ENCODE results near the gene HSPA1A.

HSPA1A gene

DNA sequence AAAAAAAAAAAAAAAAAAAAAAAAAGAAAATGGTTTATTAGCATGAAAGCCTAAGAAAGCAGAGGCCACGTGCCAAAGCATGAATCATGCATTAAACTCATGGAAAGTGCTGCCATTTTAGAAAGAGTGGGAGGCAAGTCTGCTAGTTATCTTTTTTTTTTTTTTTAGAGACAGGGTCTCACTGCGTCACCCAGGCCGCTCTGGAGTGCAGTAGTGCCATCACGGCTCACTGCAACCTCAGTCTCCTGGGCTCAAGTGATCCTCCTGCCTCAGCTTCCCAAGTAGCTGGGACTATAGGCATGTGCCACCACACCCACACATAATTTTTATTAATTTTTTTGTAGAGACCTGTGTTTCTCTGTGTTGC is 43.4 kb upstream of the HSPA1A start:
- Histone ChIP-seq H3K36me3 (replicated peaks; ENCODE audit: low read depth, low read length) (no peaks in the 10 kb centered on the region), H2AFZ (ENCODE audit: low read depth, low read length) (no peak overlapping the region), H3K4me2 (ENCODE audit: low read length) (no peak overlapping the region), H3K4me1 (ENCODE audit: low read length) (peaks cover 2% of the 10 kb centered on the region), H3K27me3 (ENCODE audit: low read depth, low read length) (no peaks in the 10 kb centered on the region), H3K79me2 (ENCODE audit: low read length) (no peaks in the 10 kb centered on the region), H3K9ac (ENCODE audit: low read length) (no peak overlapping the region), H3K27ac (ENCODE audit: low read length) (no peak overlapping the region), H4K20me1 (ENCODE audit: insufficient read depth, low read length) (no peaks in the 10 kb centered on the region), H3K9me3 (ENCODE audit: insufficient read depth, low read length) (no peaks in the 10 kb centered on the region), H3K4me3 (ENCODE audit: low read length) (no peak overlapping the region)
- TF ChIP-seq, protein P1, sequence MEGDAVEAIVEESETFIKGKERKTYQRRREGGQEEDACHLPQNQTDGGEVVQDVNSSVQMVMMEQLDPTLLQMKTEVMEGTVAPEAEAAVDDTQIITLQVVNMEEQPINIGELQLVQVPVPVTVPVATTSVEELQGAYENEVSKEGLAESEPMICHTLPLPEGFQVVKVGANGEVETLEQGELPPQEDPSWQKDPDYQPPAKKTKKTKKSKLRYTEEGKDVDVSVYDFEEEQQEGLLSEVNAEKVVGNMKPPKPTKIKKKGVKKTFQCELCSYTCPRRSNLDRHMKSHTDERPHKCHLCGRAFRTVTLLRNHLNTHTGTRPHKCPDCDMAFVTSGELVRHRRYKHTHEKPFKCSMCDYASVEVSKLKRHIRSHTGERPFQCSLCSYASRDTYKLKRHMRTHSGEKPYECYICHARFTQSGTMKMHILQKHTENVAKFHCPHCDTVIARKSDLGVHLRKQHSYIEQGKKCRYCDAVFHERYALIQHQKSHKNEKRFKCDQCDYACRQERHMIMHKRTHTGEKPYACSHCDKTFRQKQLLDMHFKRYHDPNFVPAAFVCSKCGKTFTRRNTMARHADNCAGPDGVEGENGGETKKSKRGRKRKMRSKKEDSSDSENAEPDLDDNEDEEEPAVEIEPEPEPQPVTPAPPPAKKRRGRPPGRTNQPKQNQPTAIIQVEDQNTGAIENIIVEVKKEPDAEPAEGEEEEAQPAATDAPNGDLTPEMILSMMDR (IDR thresholded peaks at IDR 0.05; ENCODE audit: low read depth, low read length) = no peak
- TF ChIP-seq EZH2phosphoT487 (IDR thresholded peaks at IDR 0.05; ENCODE audit: low read depth) = no peak

DNA sequence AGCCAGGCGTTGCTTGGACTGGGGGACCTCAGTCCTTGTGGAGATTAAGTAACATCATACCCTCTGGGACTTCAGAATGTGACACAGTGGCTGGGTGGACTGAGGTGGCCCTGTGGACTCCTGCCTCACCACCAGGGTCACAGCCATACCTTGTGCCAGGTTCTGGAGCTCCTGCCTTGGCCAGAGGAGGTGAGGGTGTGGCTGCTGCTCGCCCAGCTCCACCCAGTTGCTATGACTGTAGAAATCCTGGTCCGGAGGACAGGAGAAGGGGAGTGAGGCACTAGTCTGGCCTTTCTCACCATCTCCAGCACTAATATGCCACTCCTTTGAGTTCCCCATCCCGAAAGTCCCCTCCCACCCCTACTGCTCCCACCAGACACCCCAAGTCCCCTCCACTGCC is 40.2 kb upstream of the HSPA1A start:
- Histone ChIP-seq H3K9me3 (ENCODE audit: insufficient read depth, low read length) (no peaks in the 10 kb centered on the region), H3K4me1 (ENCODE audit: low read length) (peaks cover 7% of the 10 kb centered on the region), H4K20me1 (ENCODE audit: insufficient read depth, low read length) (no peaks in the 10 kb centered on the region), H3K36me3 (replicated peaks; ENCODE audit: low read depth, low read length) (no peaks in the 10 kb centered on the region), H3K79me2 (ENCODE audit: low read length) (no peaks in the 10 kb centered on the region), H3K4me2 (ENCODE audit: low read length) (no peak overlapping the region), H3K27ac (ENCODE audit: low read length) (no peak overlapping the region), H3K9ac (ENCODE audit: low read length) (no peak overlapping the region), H2AFZ (ENCODE audit: low read depth, low read length) (no peak overlapping the region), H3K27me3 (ENCODE audit: low read depth, low read length) (no peaks in the 10 kb centered on the region), H3K4me3 (ENCODE audit: low read length) (no peak overlapping the region)
- TF ChIP-seq EZH2phosphoT487 (IDR thresholded peaks at IDR 0.05; ENCODE audit: low read depth) = no peak
- TF ChIP-seq, protein P1 (IDR thresholded peaks at IDR 0.05; ENCODE audit: low read depth, low read length) = no peak

DNA sequence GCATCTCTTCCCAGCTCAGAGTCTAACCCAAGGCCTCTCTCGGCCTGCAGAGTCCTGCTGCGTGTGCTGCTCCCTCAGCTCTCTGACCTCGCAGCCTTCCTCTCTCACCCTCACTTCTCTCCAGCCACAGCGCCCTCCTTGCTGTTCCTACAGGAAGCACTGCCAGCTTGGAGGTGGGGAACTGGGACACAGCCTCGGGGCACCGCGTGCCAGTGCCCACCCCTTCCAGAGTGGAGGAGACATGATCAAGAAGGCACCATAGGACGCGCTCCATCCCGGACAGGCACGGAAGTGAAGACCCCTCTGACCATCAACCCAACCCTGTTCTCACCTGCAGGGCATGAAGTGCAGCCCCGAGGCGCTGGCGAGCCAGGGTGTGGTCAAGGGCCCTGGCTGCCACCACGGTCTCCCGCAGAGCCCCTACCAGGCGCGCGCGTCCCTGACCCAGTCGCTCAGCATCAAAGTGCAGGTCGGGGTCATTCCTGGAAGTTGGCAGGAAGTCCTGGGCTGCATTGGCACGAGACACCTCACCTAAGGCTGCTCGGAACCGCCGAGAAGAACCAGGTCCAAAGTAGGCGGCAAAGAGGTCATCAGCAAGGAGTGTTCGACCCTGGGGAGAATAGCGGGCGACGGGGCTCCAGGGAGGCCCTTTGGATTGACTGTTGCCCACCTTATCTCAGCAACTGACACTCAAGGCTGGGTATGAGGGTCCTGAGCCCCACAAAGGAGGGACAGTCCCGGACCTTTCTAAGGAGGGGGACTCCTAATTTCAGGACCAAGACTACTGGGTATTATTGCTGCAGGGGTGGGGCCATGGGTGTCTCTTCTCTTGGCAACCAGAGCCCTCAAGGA is 39.5 kb upstream of the HSPA1A start:
- no peak overlapping the region for H3K27ac ChIP-seq (ENCODE audit: low read length)
- H3K9me3 ChIP-seq (ENCODE audit: insufficient read depth, low read length) = no peaks in the 10 kb centered on the region
- H3K79me2 ChIP-seq (ENCODE audit: low read length) = no peaks in the 10 kb centered on the region
- no peaks in the 10 kb centered on the region for H4K20me1 ChIP-seq (ENCODE audit: insufficient read depth, low read length)
- H3K4me3 ChIP-seq (ENCODE audit: low read length) = no peak overlapping the region
- H3K9ac ChIP-seq (ENCODE audit: low read length) = no peak overlapping the region
- H2AFZ ChIP-seq (ENCODE audit: low read depth, low read length) = no peak overlapping the region
- TF ChIP-seq, protein P1 (IDR thresholded peaks at IDR 0.05; ENCODE audit: low read depth, low read length) = no peak
- no peak for TF ChIP-seq EZH2phosphoT487 (IDR thresholded peaks at IDR 0.05; ENCODE audit: low read depth)
- no peak overlapping the region for H3K4me2 ChIP-seq (ENCODE audit: low read length)
- H3K36me3 ChIP-seq (replicated peaks; ENCODE audit: low read depth, low read length) = peaks cover 6% of the 10 kb centered on the region
- H3K4me1 ChIP-seq (ENCODE audit: low read length) = peaks cover 7% of the 10 kb centered on the region
- no peaks in the 10 kb centered on the region for H3K27me3 ChIP-seq (ENCODE audit: low read depth, low read length)

DNA sequence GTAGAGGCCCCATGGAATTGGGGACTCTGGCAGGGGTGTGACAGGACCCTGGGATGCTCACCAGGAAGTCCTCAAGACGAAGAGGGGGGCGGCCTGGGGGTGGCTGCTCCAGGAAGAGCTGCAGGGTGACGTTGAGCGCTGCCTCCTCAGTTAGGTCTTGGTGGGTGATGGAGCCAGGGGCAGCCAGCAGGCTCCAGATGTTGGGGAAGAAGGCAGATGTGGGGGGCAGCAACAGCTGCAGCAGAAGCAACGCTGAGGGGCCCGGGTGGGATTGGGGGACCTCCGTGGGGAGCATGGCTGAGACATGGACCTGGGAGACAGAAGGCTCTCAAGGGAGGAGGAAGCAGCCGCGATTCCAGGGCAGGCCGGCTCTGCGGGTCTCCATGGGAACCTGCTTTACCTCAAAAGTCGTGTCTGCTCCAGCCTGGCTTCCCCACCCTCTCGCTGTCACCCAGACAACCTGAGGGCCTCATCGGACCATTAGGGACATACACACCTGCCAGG is 38.8 kb upstream of the HSPA1A start:
- Histone ChIP-seq H3K27me3 (ENCODE audit: low read depth, low read length) (no peaks in the 10 kb centered on the region), H3K4me1 (ENCODE audit: low read length) (peaks cover 7% of the 10 kb centered on the region), H4K20me1 (ENCODE audit: insufficient read depth, low read length) (no peaks in the 10 kb centered on the region), H3K36me3 (replicated peaks; ENCODE audit: low read depth, low read length) (peaks cover 7% of the 10 kb centered on the region), H3K9ac (ENCODE audit: low read length) (no peak overlapping the region), H3K27ac (ENCODE audit: low read length) (no peak overlapping the region), H2AFZ (ENCODE audit: low read depth, low read length) (no peak overlapping the region), H3K4me2 (ENCODE audit: low read length) (no peak overlapping the region), H3K79me2 (ENCODE audit: low read length) (no peaks in the 10 kb centered on the region), H3K9me3 (ENCODE audit: insufficient read depth, low read length) (no peaks in the 10 kb centered on the region), H3K4me3 (ENCODE audit: low read length) (no peak overlapping the region)
- TF ChIP-seq, protein P1 (IDR thresholded peaks at IDR 0.05; ENCODE audit: low read depth, low read length) = no peak
- TF ChIP-seq EZH2phosphoT487 (IDR thresholded peaks at IDR 0.05; ENCODE audit: low read depth) = no peak

Data from OCI-LY3 (cell line).